HL-60 (cell line): Measurements from ENCODE around the gene ZSCAN22.
A peak's percentile ranks its signal among the peaks of the same experiment; 100 is the strongest.
"Not testable (repeated sequence)": the region's sequence is repeated elsewhere in the genome, so short reads cannot be mapped to it uniquely, and the experiment has no call there.

Experiments used
- DNase-seq, 2 experiments: peaks; one replicate each; pipeline ENCODE4 v3.0.0-alpha.2; 2010 to 2020; ENCODE audit warnings: low read depth in 1 of 2, low spot score in 1 of 2
- H3K27ac ChIP-seq: fragments of 250-450 bp; sonication (Bioruptor Pico); replicated peaks from 2 replicates; pipeline ENCODE4 v1.5.1; 2020; ENCODE audit warnings: mild to moderate bottlenecking, moderate library complexity
- H3K27me3 ChIP-seq: fragments of 250-450 bp; sonication (Bioruptor Pico); 2 replicates; pipeline ENCODE4 v1.5.1; 2021; ENCODE audit warnings: mild to moderate bottlenecking, moderate library complexity; ENCODE audit not compliant: insufficient read depth, poor library complexity, severe bottlenecking
- H3K4me3 ChIP-seq: replicated peaks from 2 replicates; pipeline ENCODE4 v1.5.1; 2011; ENCODE audit warnings: mild to moderate bottlenecking, control low read depth, low read length; ENCODE audit not compliant: insufficient read depth
- CTCF ChIP-seq: IDR thresholded peaks from one replicate; pipeline ENCODE4 v1.5.1; 2011; ENCODE audit warnings: low read length, control low read depth, inconsistent platforms; ENCODE audit not compliant: insufficient read depth
- GABPA ChIP-seq: IDR thresholded peaks from 2 replicates; pipeline ENCODE4 v1.6.1; 2012; ENCODE audit warnings: low read depth
- POLR2AphosphoS5 ChIP-seq: IDR thresholded peaks from 2 replicates; pipeline ENCODE4 v1.6.1; 2012; ENCODE audit warnings: low read depth
- REST ChIP-seq: IDR thresholded peaks from 2 replicates; pipeline ENCODE4 v1.6.1; 2012; ENCODE audit warnings: low read depth; ENCODE audit not compliant: insufficient replicate concordance
- SPI1 ChIP-seq: IDR thresholded peaks from 2 replicates; pipeline ENCODE4 v1.6.1; 2012; ENCODE audit warnings: low read depth, mild to moderate bottlenecking, borderline replicate concordance

Gene ZSCAN22

GRCh38 chr19:58338825-58339558 lies 12.2 kb downstream of the ZSCAN22 start:
- TF ChIP-seq REST: no peak
- no peak for TF ChIP-seq CTCF
- no peak for TF ChIP-seq GABPA
- TF ChIP-seq SPI1: no peak
- TF ChIP-seq POLR2AphosphoS5: no peak
- no peak overlapping the region for H3K27ac ChIP-seq
- H3K27me3 ChIP-seq: no peaks in the 10 kb centered on the region
- no peak for DNase-seq
- no peak overlapping the region for H3K4me3 ChIP-seq

- no peak overlapping the region for H3K4me3 ChIP-seq
- TF ChIP-seq SPI1 (no peak), CTCF (no peak), GABPA (no peak), REST (no peak), POLR2AphosphoS5 (no peak)
- DNase-seq: no peak
- H3K27me3 ChIP-seq: peaks cover 4% of the 10 kb centered on the region
- H3K27ac ChIP-seq: no peak overlapping the region
Measured at GRCh38 chr19:58345558-58345957, 18.8 kb downstream of the ZSCAN22 start.

- Histone ChIP-seq H3K27ac (no peak overlapping the region), H3K27me3 (peaks cover 4% of the 10 kb centered on the region), H3K4me3 (peak overlapping the region; percentile 59)
- peak; percentile 52 to 72 for DNase-seq
- no peak for TF ChIP-seq CTCF
- no peak for TF ChIP-seq POLR2AphosphoS5
- TF ChIP-seq REST: no peak
- TF ChIP-seq SPI1: no peak
Measured at GRCh38 chr19:58346961-58347929, 20.5 kb downstream of the ZSCAN22 start.

GRCh38 chr19:58348080-58348479 lies 21.3 kb downstream of the ZSCAN22 start:
- not testable (repeated sequence) for H3K27me3 ChIP-seq, DNase-seq, H3K27ac ChIP-seq
- peak overlapping the region; percentile 59 for H3K4me3 ChIP-seq
